ENCODE results near the gene NTM. TPM values are rescaled to one million over a fixed set of nuclear protein-coding genes. Genes with fewer than 3 reads are reported as not detected.

Gene NTM
- total RNA-seq, 1 donor from 2014 or later = not detected

- intact Hi-C loops (cut with micrococcal nuclease) = no loop called here
- no peak overlapping the region for H3K27ac Mint-ChIP-seq
These were observed 771.7 kb downstream of the NTM start for GRCh38 chr11:132142121-132142520.

GRCh38 chr11:132142554-132142953 is 772.1 kb downstream of the NTM start:
- Mint-ChIP-seq H3K27me3 (ENCODE audit: insufficient read depth) (no peaks in the 10 kb centered on the region), H3K4me3 (no peak overlapping the region), H3K36me3 (ENCODE audit: low read depth) (no peaks in the 10 kb centered on the region), H3K4me1 (ENCODE audit: low read depth) (no peaks in the 10 kb centered on the region), H3K9me3 (no peaks in the 10 kb centered on the region), H3K27ac (no peak overlapping the region)
- intact Hi-C loops (cut with micrococcal nuclease) = no loop called here
- no peak for DNase-seq (ENCODE audit: low spot score)

More at GRCh38 chr11:132142121-132142520, 771.7 kb downstream of the NTM start:
- Mint-ChIP-seq H3K9me3 (no peaks in the 10 kb centered on the region), H3K36me3 (ENCODE audit: low read depth) (no peaks in the 10 kb centered on the region), H3K4me3 (no peak overlapping the region), H3K4me1 (ENCODE audit: low read depth) (no peaks in the 10 kb centered on the region), H3K27me3 (ENCODE audit: insufficient read depth) (no peaks in the 10 kb centered on the region)
- DNase-seq (ENCODE audit: low spot score) = no peak

GRCh38 chr11:132147464-132147863 is 777.0 kb downstream of the NTM start:
- no peak overlapping the region for H3K4me3 Mint-ChIP-seq
- intact Hi-C loops (cut with micrococcal nuclease) = no loop called here
- DNase-seq (ENCODE audit: low spot score) = no peak
- no peaks in the 10 kb centered on the region for H3K9me3 Mint-ChIP-seq
- H3K4me1 Mint-ChIP-seq (ENCODE audit: low read depth) = no peaks in the 10 kb centered on the region
- no peaks in the 10 kb centered on the region for H3K27me3 Mint-ChIP-seq (ENCODE audit: insufficient read depth)
- H3K27ac Mint-ChIP-seq = no peak overlapping the region
- H3K36me3 Mint-ChIP-seq (ENCODE audit: low read depth) = no peaks in the 10 kb centered on the region

GRCh38 chr11:132154781-132155180 is 784.4 kb downstream of the NTM start:
- Mint-ChIP-seq H3K4me3 (no peak overlapping the region), H3K36me3 (ENCODE audit: low read depth) (no peaks in the 10 kb centered on the region), H3K27me3 (ENCODE audit: insufficient read depth) (no peaks in the 10 kb centered on the region), H3K9me3 (no peaks in the 10 kb centered on the region), H3K27ac (no peak overlapping the region), H3K4me1 (ENCODE audit: low read depth) (no peaks in the 10 kb centered on the region)
- intact Hi-C loops (cut with micrococcal nuclease) = no loop called here
- no peak for DNase-seq (ENCODE audit: low spot score)

- no peaks in the 10 kb centered on the region for H3K4me1 Mint-ChIP-seq (ENCODE audit: low read depth)
- DNase-seq (ENCODE audit: low spot score) = no peak
- H3K9me3 Mint-ChIP-seq = no peaks in the 10 kb centered on the region
- no peak overlapping the region for H3K27ac Mint-ChIP-seq
- H3K36me3 Mint-ChIP-seq (ENCODE audit: low read depth) = no peaks in the 10 kb centered on the region
- no peaks in the 10 kb centered on the region for H3K27me3 Mint-ChIP-seq (ENCODE audit: insufficient read depth)
- intact Hi-C loops (cut with micrococcal nuclease) = no loop called here
- H3K4me3 Mint-ChIP-seq = no peak overlapping the region
These were observed 787.7 kb downstream of the NTM start for GRCh38 chr11:132158091-132158490.

GRCh38 chr11:132158696-132159095 is 788.3 kb downstream of the NTM start:
- Mint-ChIP-seq H3K4me1 (ENCODE audit: low read depth) (no peaks in the 10 kb centered on the region), H3K9me3 (no peaks in the 10 kb centered on the region), H3K27ac (no peak overlapping the region), H3K27me3 (ENCODE audit: insufficient read depth) (no peaks in the 10 kb centered on the region), H3K36me3 (ENCODE audit: low read depth) (no peaks in the 10 kb centered on the region), H3K4me3 (no peak overlapping the region)
- intact Hi-C loops (cut with micrococcal nuclease) = no loop called here
- DNase-seq (ENCODE audit: low spot score) = no peak

GRCh38 chr11:132161403-132162078 is 791.1 kb downstream of the NTM start:
- Mint-ChIP-seq H3K36me3 (ENCODE audit: low read depth) (no peaks in the 10 kb centered on the region), H3K27ac (no peak overlapping the region), H3K4me1 (ENCODE audit: low read depth) (no peaks in the 10 kb centered on the region), H3K27me3 (ENCODE audit: insufficient read depth) (no peaks in the 10 kb centered on the region), H3K4me3 (no peak overlapping the region), H3K9me3 (peaks cover 8% of the 10 kb centered on the region)
- intact Hi-C loops (cut with micrococcal nuclease) = no loop called here
- DNase-seq (ENCODE audit: low spot score) = no peak

GRCh38 chr11:132168344-132168981 is 798.0 kb downstream of the NTM start:
- no peak overlapping the region for H3K4me3 Mint-ChIP-seq

GRCh38 chr11:132171031-132171430 is 800.6 kb downstream of the NTM start:
- intact Hi-C loops (cut with micrococcal nuclease) = no loop called here
- H3K27ac Mint-ChIP-seq = no peak overlapping the region
- DNase-seq (ENCODE audit: low spot score) = no peak
- H3K27me3 Mint-ChIP-seq (ENCODE audit: insufficient read depth) = no peaks in the 10 kb centered on the region
- no peaks in the 10 kb centered on the region for H3K9me3 Mint-ChIP-seq
- H3K36me3 Mint-ChIP-seq (ENCODE audit: low read depth) = no peaks in the 10 kb centered on the region
- H3K4me3 Mint-ChIP-seq = no peak overlapping the region
- H3K4me1 Mint-ChIP-seq (ENCODE audit: low read depth) = no peaks in the 10 kb centered on the region

More at GRCh38 chr11:132168344-132168981, 798.0 kb downstream of the NTM start:
- peaks cover 8% of the 10 kb centered on the region for H3K9me3 Mint-ChIP-seq
- no peaks in the 10 kb centered on the region for H3K36me3 Mint-ChIP-seq (ENCODE audit: low read depth)
- no peak for DNase-seq (ENCODE audit: low spot score)
- no peak overlapping the region for H3K27ac Mint-ChIP-seq
- intact Hi-C loops (cut with micrococcal nuclease) = no loop called here
- no peaks in the 10 kb centered on the region for H3K4me1 Mint-ChIP-seq (ENCODE audit: low read depth)
- H3K27me3 Mint-ChIP-seq (ENCODE audit: insufficient read depth) = no peaks in the 10 kb centered on the region

GRCh38 chr11:132174362-132175255 is 804.2 kb downstream of the NTM start:
- H3K27ac Mint-ChIP-seq = no peak overlapping the region
- H3K9me3 Mint-ChIP-seq = no peaks in the 10 kb centered on the region

GRCh38 chr11:132177106-132177505 is 806.7 kb downstream of the NTM start:
- intact Hi-C loops (cut with micrococcal nuclease) = no loop called here
- H3K4me3 Mint-ChIP-seq = no peak overlapping the region
- no peaks in the 10 kb centered on the region for H3K36me3 Mint-ChIP-seq (ENCODE audit: low read depth)
- no peak for DNase-seq (ENCODE audit: low spot score)
- no peaks in the 10 kb centered on the region for H3K27me3 Mint-ChIP-seq (ENCODE audit: insufficient read depth)
- H3K4me1 Mint-ChIP-seq (ENCODE audit: low read depth) = no peaks in the 10 kb centered on the region
- no peaks in the 10 kb centered on the region for H3K9me3 Mint-ChIP-seq
- H3K27ac Mint-ChIP-seq = no peak overlapping the region

More at GRCh38 chr11:132174362-132175255, 804.2 kb downstream of the NTM start:
- no peak for DNase-seq (ENCODE audit: low spot score)
- no peaks in the 10 kb centered on the region for H3K4me1 Mint-ChIP-seq (ENCODE audit: low read depth)
- intact Hi-C loops (cut with micrococcal nuclease) = no loop called here
- H3K27me3 Mint-ChIP-seq (ENCODE audit: insufficient read depth) = no peaks in the 10 kb centered on the region
- no peak overlapping the region for H3K4me3 Mint-ChIP-seq
- no peaks in the 10 kb centered on the region for H3K36me3 Mint-ChIP-seq (ENCODE audit: low read depth)

- H3K27me3 Mint-ChIP-seq (ENCODE audit: insufficient read depth) = no peaks in the 10 kb centered on the region
- H3K4me1 Mint-ChIP-seq (ENCODE audit: low read depth) = no peaks in the 10 kb centered on the region
- no peak overlapping the region for H3K4me3 Mint-ChIP-seq
- intact Hi-C loops (cut with micrococcal nuclease) = no loop called here
- H3K9me3 Mint-ChIP-seq = no peaks in the 10 kb centered on the region
- no peaks in the 10 kb centered on the region for H3K36me3 Mint-ChIP-seq (ENCODE audit: low read depth)
- DNase-seq (ENCODE audit: low spot score) = no peak
- no peak overlapping the region for H3K27ac Mint-ChIP-seq
These were observed 813.7 kb downstream of the NTM start for GRCh38 chr11:132184079-132184478.
